ENCODE results near the gene LYPD8.

Gene LYPD8

DNA sequence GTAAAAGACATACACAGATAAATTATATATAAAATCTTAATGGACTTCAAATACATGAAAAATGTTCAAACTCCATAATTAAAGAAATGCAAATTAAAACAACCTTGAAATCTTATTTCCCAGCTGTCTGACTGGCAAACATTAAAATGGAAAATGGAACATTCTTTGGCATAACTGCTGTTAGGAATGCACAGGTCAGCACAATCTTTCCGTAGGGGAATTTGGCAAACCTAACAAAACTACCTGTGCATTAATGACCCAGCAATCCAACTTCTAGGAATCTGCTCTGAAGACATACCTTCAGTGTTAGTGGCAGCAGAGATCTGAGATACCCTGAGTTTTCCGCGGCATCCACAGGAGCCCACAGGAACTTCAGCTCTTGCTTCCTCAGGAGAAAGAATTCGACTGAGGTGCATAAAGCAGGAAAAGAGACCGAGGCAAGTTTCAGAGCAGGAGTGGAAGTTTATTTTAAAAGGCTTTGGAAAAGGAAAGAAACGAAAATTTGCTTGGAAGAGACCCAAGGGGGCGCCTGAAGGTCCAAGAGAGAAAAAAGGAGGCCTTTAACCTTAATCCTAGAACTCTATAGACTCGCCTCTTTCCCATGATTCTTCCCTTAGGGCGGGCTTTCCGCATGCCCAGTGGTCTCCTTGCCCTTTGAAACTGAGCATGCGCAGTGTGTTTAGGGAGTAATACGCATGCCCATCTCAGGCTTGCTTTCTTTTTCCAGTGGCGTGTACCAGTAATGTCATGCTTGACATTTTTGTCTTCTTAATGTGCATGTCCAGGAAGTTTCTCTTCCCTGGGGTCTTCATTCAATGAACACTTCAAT lies 24.8 kb downstream of the LYPD8 start:
- Mint-ChIP-seq H3K27ac (ENCODE audit: low read depth) (no peak overlapping the region), H3K27me3 (peaks cover 28% of the 10 kb centered on the region), H3K36me3 (ENCODE audit: insufficient read depth) (peaks cover 1% of the 10 kb centered on the region), H3K9me3 (no peaks in the 10 kb centered on the region), H3K4me3 (no peak overlapping the region), H3K4me1 (no peaks in the 10 kb centered on the region)
- ATAC-seq (replicated peaks; ENCODE audit: extremely low read depth, poor library complexity, severe bottlenecking) (no peak), DNase-seq (ENCODE audit: low spot score in 2 of 2) (no peak)

DNA sequence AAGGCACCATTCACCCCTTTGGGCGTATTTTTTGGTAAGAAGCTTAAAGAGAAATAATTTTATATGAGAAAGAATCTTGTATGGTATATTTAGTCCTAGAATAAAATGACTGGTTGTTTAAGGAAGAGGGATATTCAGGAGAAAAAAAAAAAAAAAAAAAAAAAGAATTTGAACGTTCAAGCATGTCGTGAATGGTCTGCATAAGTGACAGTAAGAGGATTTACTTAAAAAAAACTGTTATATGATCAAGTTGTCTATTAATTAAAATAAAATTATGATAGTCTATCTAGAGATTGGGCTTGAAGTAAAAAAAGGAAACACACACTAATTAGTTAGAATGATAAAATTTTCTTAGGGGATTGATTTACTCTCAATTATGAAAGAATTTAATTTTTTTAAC lies 41.3 kb downstream of the LYPD8 start:
- DNase-seq (ENCODE audit: low spot score in 2 of 2) (no peak), ATAC-seq (replicated peaks; ENCODE audit: extremely low read depth, poor library complexity, severe bottlenecking) (no peak)
- Mint-ChIP-seq H3K27ac (ENCODE audit: low read depth) (no peak overlapping the region), H3K36me3 (ENCODE audit: insufficient read depth) (no peaks in the 10 kb centered on the region), H3K4me3 (no peak overlapping the region), H3K27me3 (peaks cover 64% of the 10 kb centered on the region), H3K9me3 (no peaks in the 10 kb centered on the region), H3K4me1 (no peaks in the 10 kb centered on the region)

DNA sequence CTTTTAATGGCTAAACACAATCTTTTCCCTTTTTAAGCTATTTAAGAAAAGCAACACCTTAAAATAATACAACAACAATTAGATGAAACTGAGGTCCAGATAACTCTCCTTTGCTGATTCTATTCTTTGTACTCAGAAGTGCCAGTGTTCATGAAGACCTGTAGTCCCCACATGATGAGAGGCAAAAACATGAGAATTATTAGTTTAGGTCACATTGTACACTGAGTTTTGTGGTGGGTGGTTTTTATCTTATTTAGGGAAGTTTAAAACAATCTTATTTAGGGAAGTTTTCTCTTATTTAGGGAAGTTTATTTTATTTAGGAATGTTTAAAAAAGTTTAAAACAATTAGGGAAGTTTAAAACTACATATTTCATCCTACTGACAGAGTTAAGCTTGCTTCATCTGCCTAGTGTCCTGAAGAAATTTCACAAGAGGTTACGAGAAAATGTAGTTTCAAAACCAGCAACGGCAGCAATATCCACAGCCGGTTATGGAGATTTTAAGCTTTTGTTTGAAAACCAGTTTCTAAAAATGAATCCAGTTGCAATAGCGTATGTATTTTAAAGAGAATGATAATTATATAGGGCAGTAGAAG lies 45.2 kb downstream of the LYPD8 start:
- DNase-seq (ENCODE audit: low spot score in 2 of 2) (no peak), ATAC-seq (replicated peaks; ENCODE audit: extremely low read depth, poor library complexity, severe bottlenecking) (no peak)
- Mint-ChIP-seq H3K36me3 (ENCODE audit: insufficient read depth) (no peaks in the 10 kb centered on the region), H3K27ac (ENCODE audit: low read depth) (no peak overlapping the region), H3K9me3 (no peaks in the 10 kb centered on the region), H3K4me3 (no peak overlapping the region), H3K4me1 (no peaks in the 10 kb centered on the region), H3K27me3 (peaks cover 64% of the 10 kb centered on the region)

DNA sequence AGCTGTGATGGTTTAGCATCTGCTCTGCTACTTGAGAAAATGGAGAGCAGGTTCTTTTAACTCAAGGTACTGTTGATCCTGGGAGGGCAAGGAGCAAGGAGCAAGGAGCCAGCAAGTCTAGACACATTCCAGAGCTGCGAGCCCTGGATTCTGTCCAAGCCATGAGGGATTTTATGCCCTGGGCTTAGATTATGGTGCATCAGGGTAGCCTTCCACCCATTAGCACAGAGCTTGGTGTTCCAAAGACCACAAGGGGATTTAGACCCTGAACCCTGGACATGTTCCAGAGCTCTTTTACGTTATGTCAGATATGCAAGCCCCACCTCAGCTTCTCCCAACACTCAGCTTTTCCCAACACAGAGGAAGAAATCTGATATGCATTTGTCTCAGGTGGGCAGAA lies 51.0 kb downstream of the LYPD8 start:
- H3K4me1 Mint-ChIP-seq = no peaks in the 10 kb centered on the region
- no peak overlapping the region for H3K27ac Mint-ChIP-seq (ENCODE audit: low read depth)
- no peaks in the 10 kb centered on the region for H3K36me3 Mint-ChIP-seq (ENCODE audit: insufficient read depth)
- no peak overlapping the region for H3K4me3 Mint-ChIP-seq
- DNase-seq (ENCODE audit: low spot score in 2 of 2) (no peak), ATAC-seq (replicated peaks; ENCODE audit: extremely low read depth, poor library complexity, severe bottlenecking) (no peak)
- peaks cover 18% of the 10 kb centered on the region for H3K27me3 Mint-ChIP-seq
- no peaks in the 10 kb centered on the region for H3K9me3 Mint-ChIP-seq

DNA sequence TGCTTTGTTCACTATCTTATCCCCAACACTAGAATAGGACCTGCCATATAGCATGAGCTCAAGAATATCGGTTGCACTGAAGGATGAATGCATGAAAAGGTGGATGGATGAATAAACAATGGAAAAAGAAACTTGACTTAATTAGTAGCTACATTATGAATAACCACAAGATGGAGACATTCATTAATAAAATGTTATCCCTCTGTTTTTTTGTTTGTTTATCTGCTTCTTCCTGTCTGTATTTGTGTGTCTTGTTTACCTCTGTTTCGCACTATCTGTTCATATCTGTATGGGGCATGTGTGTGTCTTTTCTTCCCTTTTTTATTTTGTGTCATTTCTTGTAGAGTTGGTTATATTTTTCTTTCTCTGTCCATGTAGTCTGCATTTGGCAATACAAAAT lies 51.9 kb downstream of the LYPD8 start:
- H3K4me1 Mint-ChIP-seq = no peaks in the 10 kb centered on the region
- H3K4me3 Mint-ChIP-seq = no peak overlapping the region
- H3K36me3 Mint-ChIP-seq (ENCODE audit: insufficient read depth) = no peaks in the 10 kb centered on the region
- H3K9me3 Mint-ChIP-seq = no peaks in the 10 kb centered on the region
- no peak for ATAC-seq (replicated peaks; ENCODE audit: extremely low read depth, poor library complexity, severe bottlenecking)
- peaks cover 18% of the 10 kb centered on the region for H3K27me3 Mint-ChIP-seq
- no peak for DNase-seq (ENCODE audit: low spot score in 2 of 2)
- no peak overlapping the region for H3K27ac Mint-ChIP-seq (ENCODE audit: low read depth)

DNA sequence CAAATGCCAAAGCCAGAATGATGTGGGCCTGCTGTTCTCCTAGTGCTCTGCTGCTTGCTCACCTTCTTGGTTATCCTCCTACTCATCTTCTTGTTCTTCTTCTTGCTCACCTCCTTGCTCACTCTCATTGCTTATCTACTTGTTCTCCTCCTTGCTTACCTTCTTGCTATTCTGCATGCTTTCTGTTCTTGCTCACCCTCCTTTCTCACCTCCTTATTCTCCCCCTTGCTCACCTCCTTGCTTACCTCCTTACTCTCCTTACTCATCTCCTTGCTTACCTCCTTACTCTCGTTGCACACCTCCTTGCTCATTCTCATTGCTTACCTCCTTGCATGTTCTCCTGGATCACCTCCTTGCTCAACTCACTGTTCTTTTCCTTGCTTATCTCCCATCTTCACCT lies 52.8 kb downstream of the LYPD8 start, which contains the start of gene OR14I1:
Gene OR14I1, minus strand, starts transcription at position 53 of the 400 bp plus-strand sequence.
- H3K27ac Mint-ChIP-seq (ENCODE audit: low read depth) = no peak within 1 kb of the TSS
- H3K9me3 Mint-ChIP-seq = no peaks in the 10 kb centered on the region
- H3K4me3 Mint-ChIP-seq = no peak within 1 kb of the TSS
- H3K36me3 Mint-ChIP-seq (ENCODE audit: insufficient read depth) = no peaks in the 10 kb centered on the region
- ATAC-seq (replicated peaks; ENCODE audit: extremely low read depth, poor library complexity, severe bottlenecking) (no peak), DNase-seq (ENCODE audit: low spot score in 2 of 2) (no peak)
- peaks cover 9% of the 10 kb centered on the region for H3K27me3 Mint-ChIP-seq
- H3K4me1 Mint-ChIP-seq = no peaks in the 10 kb centered on the region

DNA sequence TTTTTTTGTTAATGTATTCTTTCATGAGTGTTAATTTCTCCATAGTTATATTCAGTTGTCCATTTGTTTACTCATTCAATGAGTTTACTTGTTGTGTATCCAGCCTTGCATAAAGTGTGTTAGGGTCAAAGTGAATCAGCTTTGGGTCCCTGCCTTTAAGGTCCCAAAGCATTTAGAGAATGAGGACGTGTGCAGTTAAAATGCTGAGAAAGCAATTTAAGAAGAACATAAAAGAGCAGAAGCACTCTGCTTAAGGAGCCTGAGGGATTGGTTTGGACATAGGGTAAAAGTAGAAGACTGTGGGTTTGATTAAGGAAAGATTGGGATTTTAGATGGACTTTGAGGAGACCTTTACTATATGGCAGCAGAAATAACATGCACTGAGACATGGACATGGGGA lies 56.5 kb downstream of the LYPD8 start:
- no peak overlapping the region for H3K27ac Mint-ChIP-seq (ENCODE audit: low read depth)
- H3K36me3 Mint-ChIP-seq (ENCODE audit: insufficient read depth) = peaks cover 2% of the 10 kb centered on the region
- H3K4me1 Mint-ChIP-seq = no peaks in the 10 kb centered on the region
- DNase-seq (ENCODE audit: low spot score in 2 of 2) = no peak
- no peak overlapping the region for H3K4me3 Mint-ChIP-seq
- peaks cover 37% of the 10 kb centered on the region for H3K27me3 Mint-ChIP-seq
- ATAC-seq (replicated peaks; ENCODE audit: extremely low read depth, poor library complexity, severe bottlenecking) = no peak
- no peaks in the 10 kb centered on the region for H3K9me3 Mint-ChIP-seq

DNA sequence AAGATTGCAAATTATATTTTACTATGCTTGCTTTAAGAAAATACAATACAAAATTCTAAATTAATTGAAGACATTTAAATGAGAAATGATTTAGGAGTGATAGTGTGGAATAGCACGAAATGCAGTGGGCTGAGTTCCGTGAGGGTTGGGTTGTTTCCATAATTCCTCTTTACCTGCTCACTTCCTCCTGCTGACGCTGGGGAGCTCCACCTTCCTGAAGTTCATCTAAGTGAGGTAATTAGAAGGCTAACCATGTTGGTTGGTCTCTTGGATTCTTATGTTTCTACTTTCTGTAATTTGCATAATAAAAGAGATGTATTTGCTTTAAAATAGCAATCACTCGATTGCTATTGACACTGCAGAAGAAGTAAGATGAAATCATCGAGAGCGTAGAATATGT lies 57.7 kb downstream of the LYPD8 start:
- Mint-ChIP-seq H3K4me1 (no peaks in the 10 kb centered on the region), H3K36me3 (ENCODE audit: insufficient read depth) (peaks cover 2% of the 10 kb centered on the region), H3K27me3 (peaks cover 48% of the 10 kb centered on the region), H3K9me3 (no peaks in the 10 kb centered on the region), H3K4me3 (no peak overlapping the region), H3K27ac (ENCODE audit: low read depth) (no peak overlapping the region)
- ATAC-seq (replicated peaks; ENCODE audit: extremely low read depth, poor library complexity, severe bottlenecking) (no peak), DNase-seq (ENCODE audit: low spot score in 2 of 2) (no peak)

DNA sequence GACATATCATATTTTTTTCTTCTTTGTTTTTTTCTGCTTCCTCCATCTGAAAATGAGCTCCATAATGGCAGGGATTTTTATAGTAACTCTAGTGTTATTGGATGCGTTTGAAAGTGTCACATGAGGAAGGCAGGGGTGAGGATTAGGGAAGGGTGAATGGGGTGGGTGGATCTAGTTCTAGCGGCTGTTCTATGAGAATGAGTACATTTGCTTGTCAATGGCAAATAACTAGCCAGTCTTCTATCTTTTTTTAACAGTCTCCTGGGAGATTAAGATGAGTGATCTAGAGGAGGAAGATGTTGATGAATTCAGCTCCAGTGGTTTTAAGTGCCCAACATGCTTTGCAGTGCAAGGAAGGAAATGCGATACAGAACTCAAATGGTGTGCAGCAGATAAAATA lies 58.8 kb downstream of the LYPD8 start:
- Mint-ChIP-seq H3K27ac (ENCODE audit: low read depth) (no peak overlapping the region), H3K36me3 (ENCODE audit: insufficient read depth) (peaks cover 2% of the 10 kb centered on the region), H3K9me3 (peaks cover 5% of the 10 kb centered on the region), H3K4me1 (no peaks in the 10 kb centered on the region), H3K4me3 (no peak overlapping the region), H3K27me3 (peaks cover 48% of the 10 kb centered on the region)
- ATAC-seq (replicated peaks; ENCODE audit: extremely low read depth, poor library complexity, severe bottlenecking) (no peak), DNase-seq (ENCODE audit: low spot score in 2 of 2) (no peak)

DNA sequence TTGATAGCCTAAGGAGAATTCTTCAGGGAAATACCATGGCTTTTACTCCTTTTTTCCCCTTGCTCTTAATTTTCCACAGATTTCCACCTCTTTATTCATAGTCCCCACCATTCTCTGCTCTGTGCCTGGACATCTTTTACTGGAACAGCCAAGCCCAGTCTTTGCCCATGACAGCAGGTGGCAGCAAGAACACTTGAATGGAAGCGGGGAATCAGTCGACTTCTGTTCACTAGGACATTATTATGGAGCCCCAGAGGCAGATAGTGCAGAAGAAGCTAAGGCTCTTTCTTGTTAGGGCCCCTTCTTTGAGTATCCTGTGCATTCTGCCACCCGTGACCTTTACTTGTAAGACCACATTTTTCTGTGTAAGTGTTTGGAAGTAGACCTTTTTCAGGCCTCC lies 59.3 kb downstream of the LYPD8 start:
- ATAC-seq (replicated peaks; ENCODE audit: extremely low read depth, poor library complexity, severe bottlenecking) (no peak), DNase-seq (ENCODE audit: low spot score in 2 of 2) (no peak)
- no peaks in the 10 kb centered on the region for H3K4me1 Mint-ChIP-seq
- peaks cover 5% of the 10 kb centered on the region for H3K9me3 Mint-ChIP-seq
- no peak overlapping the region for H3K4me3 Mint-ChIP-seq
- H3K36me3 Mint-ChIP-seq (ENCODE audit: insufficient read depth) = peaks cover 2% of the 10 kb centered on the region
- no peak overlapping the region for H3K27ac Mint-ChIP-seq (ENCODE audit: low read depth)
- H3K27me3 Mint-ChIP-seq = peaks cover 48% of the 10 kb centered on the region

DNA sequence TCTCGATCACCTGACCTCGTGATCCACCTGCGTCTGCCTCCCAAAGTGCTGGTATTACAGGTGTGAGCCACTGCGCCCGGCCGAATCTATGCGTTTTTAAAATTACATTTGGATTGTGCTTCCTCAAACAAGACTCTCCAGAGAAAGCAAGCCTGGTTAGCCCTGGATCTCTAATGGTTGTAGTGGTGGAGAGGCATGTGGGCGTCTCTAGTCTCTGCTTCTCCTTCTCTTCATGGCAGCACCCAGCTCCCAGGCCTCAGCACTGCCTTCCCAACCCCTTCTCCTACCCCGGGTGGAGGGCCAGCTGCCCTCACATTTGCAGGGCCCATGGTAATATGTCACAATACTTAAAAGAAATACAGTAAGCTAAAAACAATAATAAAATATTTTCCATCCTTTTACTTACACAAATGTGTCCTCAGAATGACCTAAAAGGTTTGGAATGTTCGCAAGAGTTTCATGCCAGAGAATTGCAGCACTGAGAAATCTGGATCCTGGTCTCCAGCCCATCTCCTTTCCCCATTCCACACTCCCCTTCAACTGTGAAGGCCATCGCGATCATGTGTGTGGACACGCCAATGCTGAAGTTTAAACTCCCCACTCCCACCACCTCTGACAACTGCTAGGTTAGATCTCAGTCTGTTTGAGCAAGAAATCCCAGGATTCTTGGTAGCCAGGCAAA lies 60.0 kb downstream of the LYPD8 start:
- H3K36me3 Mint-ChIP-seq (ENCODE audit: insufficient read depth) = peaks cover 2% of the 10 kb centered on the region
- no peak overlapping the region for H3K4me3 Mint-ChIP-seq
- ATAC-seq (replicated peaks; ENCODE audit: extremely low read depth, poor library complexity, severe bottlenecking) = no peak
- H3K27me3 Mint-ChIP-seq = peaks cover 48% of the 10 kb centered on the region
- no peak overlapping the region for H3K27ac Mint-ChIP-seq (ENCODE audit: low read depth)
- H3K4me1 Mint-ChIP-seq = no peaks in the 10 kb centered on the region
- peaks cover 5% of the 10 kb centered on the region for H3K9me3 Mint-ChIP-seq
- DNase-seq (ENCODE audit: low spot score in 2 of 2) = no peak

DNA sequence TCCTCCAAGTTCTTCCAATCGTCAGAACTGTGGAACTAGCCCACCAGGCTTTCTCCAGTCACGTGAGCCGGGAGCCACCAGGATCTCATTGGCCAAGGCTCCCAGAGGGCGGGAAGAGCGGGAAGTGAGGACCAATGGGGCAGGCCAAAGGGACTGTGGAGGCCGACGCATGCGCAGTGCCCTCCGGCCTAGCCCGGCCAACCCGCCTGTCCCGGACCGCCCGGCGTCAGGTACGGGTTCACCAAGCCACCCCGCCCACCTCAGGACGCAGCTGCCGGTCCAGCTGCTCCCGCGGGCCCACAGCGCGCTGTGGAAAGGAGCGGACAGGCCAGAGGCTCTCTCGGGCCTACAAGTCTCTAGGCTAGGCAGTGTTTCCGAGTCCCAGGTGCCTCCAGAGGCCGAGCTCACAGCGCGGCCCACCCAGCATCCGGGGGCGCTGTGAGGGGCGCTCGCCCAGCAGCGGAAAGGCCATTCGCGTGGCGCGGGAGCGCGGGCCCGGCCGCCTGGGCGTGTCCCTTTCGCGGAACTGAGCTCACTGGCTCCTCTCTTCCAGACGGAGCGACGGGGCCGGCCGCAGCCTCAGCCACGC lies 63.9 kb downstream of the LYPD8 start:
- Mint-ChIP-seq H3K27ac (ENCODE audit: low read depth) (no peak overlapping the region), H3K4me3 (no peak overlapping the region), H3K4me1 (peaks cover 4% of the 10 kb centered on the region), H3K27me3 (peaks cover 46% of the 10 kb centered on the region), H3K9me3 (peaks cover 11% of the 10 kb centered on the region), H3K36me3 (ENCODE audit: insufficient read depth) (no peaks in the 10 kb centered on the region)
- no peak for ATAC-seq (replicated peaks; ENCODE audit: extremely low read depth, poor library complexity, severe bottlenecking)
- DNase-seq (ENCODE audit: low spot score in 2 of 2) = no peak
